Astrocyte (in vitro differentiated cells and primary cell): ENCODE measurements around the gene MMP12.

Experiments
- EZH2 ChIP-seq: IDR thresholded peaks from 2 replicates; pipeline ENCODE4 v1.6.1; 2012; ENCODE audit warnings: mild to moderate bottlenecking, low read length, inconsistent platforms; ENCODE audit not compliant: insufficient read depth
- TF ChIP-seq, protein P1 (sequence below): IDR thresholded peaks from 2 replicates; pipeline ENCODE4 v1.5.1; 2011; ENCODE audit warnings: low read depth, mild to moderate bottlenecking, inconsistent platforms, low read length, moderate library complexity; ENCODE audit not compliant: insufficient read depth

DNA sequence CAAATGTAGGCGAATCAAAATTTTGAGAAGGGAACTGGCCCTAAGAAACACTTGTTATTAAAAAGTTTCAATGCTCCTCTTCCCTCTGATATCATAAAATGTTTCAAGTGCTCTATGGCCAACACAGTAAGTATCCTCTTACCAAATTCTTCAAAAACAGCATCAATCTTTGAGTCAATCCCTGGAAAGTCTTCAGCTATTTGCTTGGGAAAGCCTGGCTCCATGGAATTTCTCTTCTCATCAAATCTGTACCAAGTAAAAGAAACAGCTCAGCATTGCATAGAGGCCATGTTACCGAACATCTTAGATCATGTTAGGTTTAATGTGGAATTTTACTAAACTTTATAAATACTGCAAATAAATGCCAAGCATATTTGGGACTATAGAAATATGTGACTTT is 37.6 kb downstream of the MMP12 start:
- TF ChIP-seq EZH2 = no peak
- TF ChIP-seq, protein P1, sequence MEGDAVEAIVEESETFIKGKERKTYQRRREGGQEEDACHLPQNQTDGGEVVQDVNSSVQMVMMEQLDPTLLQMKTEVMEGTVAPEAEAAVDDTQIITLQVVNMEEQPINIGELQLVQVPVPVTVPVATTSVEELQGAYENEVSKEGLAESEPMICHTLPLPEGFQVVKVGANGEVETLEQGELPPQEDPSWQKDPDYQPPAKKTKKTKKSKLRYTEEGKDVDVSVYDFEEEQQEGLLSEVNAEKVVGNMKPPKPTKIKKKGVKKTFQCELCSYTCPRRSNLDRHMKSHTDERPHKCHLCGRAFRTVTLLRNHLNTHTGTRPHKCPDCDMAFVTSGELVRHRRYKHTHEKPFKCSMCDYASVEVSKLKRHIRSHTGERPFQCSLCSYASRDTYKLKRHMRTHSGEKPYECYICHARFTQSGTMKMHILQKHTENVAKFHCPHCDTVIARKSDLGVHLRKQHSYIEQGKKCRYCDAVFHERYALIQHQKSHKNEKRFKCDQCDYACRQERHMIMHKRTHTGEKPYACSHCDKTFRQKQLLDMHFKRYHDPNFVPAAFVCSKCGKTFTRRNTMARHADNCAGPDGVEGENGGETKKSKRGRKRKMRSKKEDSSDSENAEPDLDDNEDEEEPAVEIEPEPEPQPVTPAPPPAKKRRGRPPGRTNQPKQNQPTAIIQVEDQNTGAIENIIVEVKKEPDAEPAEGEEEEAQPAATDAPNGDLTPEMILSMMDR = no peak
